Adipose tissue (tissue), 3 donors: ENCODE results near the gene MRPS14. TPM values are rescaled to one million over a fixed set of nuclear protein-coding genes. Genes with fewer than 3 reads are reported as not detected.

Source experiments
- H3K27ac ChIP-seq: one replicate; pipeline ENCODE4 v1.5.1; 2013; ENCODE audit warnings: low read depth, low read length
- WGBS, 3 donors: extraction: QIAGEN DNeasy Blood & Tissue Kit; methylation state at CpG; one replicate each; pipeline ENCODE4 v1.1.7; 2013; 5-methylcytosine and 5-hydroxymethylcytosine counted together
- polyA plus RNA-seq, 3 donors: library from polyadenylated mRNA; stranded (reverse); fragments of 200-250 nt; gene quantifications; one replicate each; pipeline ENCODE4 v1.2.3, GENCODE V29; 2013
- donor health status: healthy with polysubstance abuse.
- donor health status: Bipolar disorder and iron deficiency.
- donor health status: healthy.

MRPS14 gene
- polyA plus RNA-seq, 3 donors, result 20.1 to 38.9 (median 27.0) TPM

GRCh38 chr1:174965362-174966007 is 57.7 kb downstream of the MRPS14 start:
- H3K27ac ChIP-seq, result peak overlapping the region; percentile 11
- WGBS, 3 donors, result 40 to 46% (median 40%) methylated on average over 3 of the region's 3 CpGs

- H3K27ac ChIP-seq, result no peak overlapping the region
- 30 to 55% (median 44%) methylated on average over 1 of the region's 1 CpG for WGBS, 3 donors
Measured at GRCh38 chr1:174964972-174965361, 58.3 kb downstream of the MRPS14 start.

GRCh38 chr1:174964261-174964971 is 58.8 kb downstream of the MRPS14 start:
- no peak overlapping the region for H3K27ac ChIP-seq
- WGBS, 3 donors, result 32 to 56% (median 35%) methylated on average over 6 of the region's 6 CpGs

- WGBS, 3 donors, result 52 to 61% (median 53%) methylated on average over 2 of the region's 2 CpGs
Measured at GRCh38 chr1:174963529-174964125, 59.6 kb downstream of the MRPS14 start.

More at GRCh38 chr1:174963529-174964125, 59.6 kb downstream of the MRPS14 start:
- no peak overlapping the region for H3K27ac ChIP-seq

Other genes starting within 250 kb of the MRPS14 start
- 100 to 1,000 TPM in 1 of 3 donors, 10 to 100 TPM in 2; 42.8 to 106 (median 70.1) TPM for gene CACYBP, start 23.5 kb downstream of the MRPS14 start, polyA plus RNA-seq
- gene TNN, start 44.4 kb upstream of the MRPS14 start, polyA plus RNA-seq, result under 1 TPM; 0.10 to 0.67 (median 0.62) TPM
- gene KIAA0040, start 169.4 kb upstream of the MRPS14 start, polyA plus RNA-seq, result 10 to 100 TPM; 22.0 to 71.2 (median 35.7) TPM